Lower lobe of right lung (tissue), 2 donors: ENCODE data around the gene CEP112. TPM values are rescaled to one million over a fixed set of nuclear protein-coding genes. Genes with fewer than 3 reads are reported as not detected.

Experiments
- ATAC-seq, 2 donors: fragments of 200-7000 bp; cut with Tn5 transposase; one replicate each; pipeline ENCODE4 v1.9.1; 2020 to 2022; ENCODE audit warnings: mild to moderate bottlenecking in 2 of 2, moderate library complexity in 2 of 2
- DNase-seq: peaks from one replicate; pipeline ENCODE4 v3.0.0-alpha.2; 2020
- H3K27ac ChIP-seq: fragments of 200-600 bp; one replicate; pipeline ENCODE4 v1.8.0; 2022
- H3K27me3 ChIP-seq: fragments of 200-600 bp; one replicate; pipeline ENCODE4 v1.8.0; 2022; ENCODE audit warnings: low read depth
- H3K36me3 ChIP-seq: fragments of 200-600 bp; one replicate; pipeline ENCODE4 v1.8.0; 2022; ENCODE audit warnings: mild to moderate bottlenecking
- H3K4me1 ChIP-seq: fragments of 200-600 bp; one replicate; pipeline ENCODE4 v1.8.0; 2022
- H3K4me3 ChIP-seq: fragments of 200-600 bp; one replicate; pipeline ENCODE4 v1.8.0; 2022; ENCODE audit warnings: mild to moderate bottlenecking
- H3K9me3 ChIP-seq: fragments of 200-600 bp; one replicate; pipeline ENCODE4 v1.8.0; 2022
- CTCF ChIP-seq: fragments of 200-600 bp; IDR thresholded peaks from one replicate; pipeline ENCODE4 v1.8.0; 2022; ENCODE audit warnings: antibody characterized with exemption, mild to moderate bottlenecking
- intact Hi-C: fragments of 100-400 bp; cut with DNase I; formaldehyde crosslinking; loops from one replicate; pipeline ENCODE4 v1.11.0; 2022
- total RNA-seq: library from RNA; stranded (reverse); fragmentation: NEBNext Ultra II Directional; extraction: Animal tissue kit (Norgen Biotek cat#: 25700); gene quantifications from one replicate; pipeline ENCODE4 v1.2.1, GENCODE V29; 2021
- donor health status: DM: no; HTN: yes; CAD: no; lungs with severe emphysema.

The CEP112 gene
- total RNA-seq, 1 donor from 2014 or later: 30.1 TPM

- no peaks in the 10 kb centered on the region for H3K27me3 ChIP-seq
- H3K4me3 ChIP-seq: no peak overlapping the region
- H3K27ac ChIP-seq: no peak overlapping the region
- no peaks in the 10 kb centered on the region for H3K4me1 ChIP-seq
- ATAC-seq (no peak), DNase-seq (no peak)
- intact Hi-C loops: no loop called here
- no peaks in the 10 kb centered on the region for H3K9me3 ChIP-seq
- no peaks in the 10 kb centered on the region for H3K36me3 ChIP-seq
- TF ChIP-seq CTCF: no peak
These were observed 565.5 kb downstream of the CEP112 start for GRCh38 chr17:65626451-65626850.

GRCh38 chr17:65618516-65618915 lies 573.4 kb downstream of the CEP112 start:
- DNase-seq (no peak), ATAC-seq (no peak)
- Histone ChIP-seq H3K4me1 (no peaks in the 10 kb centered on the region), H3K4me3 (no peak overlapping the region), H3K36me3 (no peaks in the 10 kb centered on the region), H3K9me3 (no peaks in the 10 kb centered on the region), H3K27me3 (no peaks in the 10 kb centered on the region), H3K27ac (no peak overlapping the region)
- intact Hi-C loops: no loop called here
- TF ChIP-seq CTCF: no peak

GRCh38 chr17:65617496-65617895 lies 574.4 kb downstream of the CEP112 start:
- Histone ChIP-seq H3K27me3 (no peaks in the 10 kb centered on the region), H3K36me3 (no peaks in the 10 kb centered on the region), H3K27ac (no peak overlapping the region), H3K9me3 (no peaks in the 10 kb centered on the region), H3K4me3 (no peak overlapping the region), H3K4me1 (no peaks in the 10 kb centered on the region)
- TF ChIP-seq CTCF: no peak
- ATAC-seq: no peak
- DNase-seq: no peak
- intact Hi-C loops: no loop called here

GRCh38 chr17:65609749-65610148 lies 582.2 kb downstream of the CEP112 start:
- Histone ChIP-seq H3K36me3 (no peaks in the 10 kb centered on the region), H3K27ac (no peak overlapping the region), H3K4me3 (no peak overlapping the region), H3K9me3 (no peaks in the 10 kb centered on the region), H3K4me1 (peaks cover 8% of the 10 kb centered on the region), H3K27me3 (no peaks in the 10 kb centered on the region)
- ATAC-seq (no peak), DNase-seq (no peak)
- intact Hi-C loops: no loop called here
- TF ChIP-seq CTCF: no peak

- Histone ChIP-seq H3K9me3 (no peaks in the 10 kb centered on the region), H3K4me1 (peaks cover 8% of the 10 kb centered on the region), H3K36me3 (no peaks in the 10 kb centered on the region), H3K27me3 (no peaks in the 10 kb centered on the region), H3K4me3 (no peak overlapping the region), H3K27ac (no peak overlapping the region)
- no peak for TF ChIP-seq CTCF
- intact Hi-C loops: no loop called here
- ATAC-seq (no peak), DNase-seq (no peak)
These were observed 582.6 kb downstream of the CEP112 start for GRCh38 chr17:65609286-65609685.

- no peaks in the 10 kb centered on the region for H3K36me3 ChIP-seq
- no peaks in the 10 kb centered on the region for H3K9me3 ChIP-seq
- H3K4me3 ChIP-seq: no peak overlapping the region
- ATAC-seq (no peak), DNase-seq (no peak)
- H3K27me3 ChIP-seq: no peaks in the 10 kb centered on the region
- intact Hi-C loops: no loop called here
- TF ChIP-seq CTCF: no peak
- peaks cover under 1% of the 10 kb centered on the region for H3K4me1 ChIP-seq
- H3K27ac ChIP-seq: no peak overlapping the region
These were observed 587.9 kb downstream of the CEP112 start for GRCh38 chr17:65604070-65604469.
